Measurements from ENCODE around the gene CDC5L. TPM values are rescaled to one million over a fixed set of nuclear protein-coding genes. Genes with fewer than 3 reads are reported as not detected.

Gene CDC5L
- total RNA-seq, 2 donors from 2014 or later, result 17.8 to 19.1 TPM

- DNase-seq (no peak), ATAC-seq (no peak)
- intact Hi-C loops (cut with DNase I), result no loop called here
These were observed 79.4 kb downstream of the CDC5L start for GRCh38 chr6:44466955-44467354.

- no peak for ATAC-seq
- intact Hi-C loops (cut with DNase I), result no loop called here
- DNase-seq, result no peak
These were observed 81.3 kb downstream of the CDC5L start for GRCh38 chr6:44468835-44469234.

DNA sequence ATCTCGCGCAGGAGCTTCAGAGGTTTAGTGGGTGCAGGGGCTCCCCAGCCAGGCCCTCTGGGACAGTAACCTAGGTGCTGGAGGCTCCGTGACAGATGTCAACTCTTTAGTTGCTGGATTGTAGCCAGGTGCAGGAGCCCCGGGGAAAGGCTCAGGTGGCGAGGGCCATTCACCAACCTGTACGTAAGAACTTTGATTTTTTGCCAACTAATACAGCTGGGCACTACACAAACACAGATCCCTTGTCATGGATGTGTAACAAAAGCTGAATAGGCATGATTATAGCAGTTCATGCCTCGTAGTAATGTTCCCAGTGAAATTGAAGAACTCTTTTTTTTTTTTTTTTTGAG, 82.6 kb downstream of the CDC5L start:
- DNase-seq (no peak), ATAC-seq (no peak)
- intact Hi-C loops (cut with DNase I), result loop anchor here (10.0 kb wide), 2 partner anchors 1245 to 1455 kb away; no protein-coding TSS in a partner anchor

DNA sequence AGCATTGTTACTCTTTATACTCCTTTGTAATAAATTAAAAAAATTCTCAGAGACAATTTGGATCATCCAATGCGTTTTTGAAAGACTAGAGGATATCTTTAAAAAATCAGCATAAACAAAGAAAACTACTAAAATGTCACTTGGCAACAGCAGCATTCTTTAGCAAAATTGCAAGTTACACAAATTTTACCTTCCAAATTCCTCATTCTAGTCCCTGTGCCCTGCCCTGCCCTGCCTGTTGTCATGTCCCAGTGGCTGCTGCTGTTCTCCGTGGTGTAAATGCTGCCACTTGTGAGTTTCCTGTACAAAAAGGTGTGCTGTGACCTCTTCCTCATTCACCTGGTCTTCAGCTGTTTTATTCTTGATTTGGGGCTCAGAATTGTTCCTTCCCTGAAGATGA, 83.2 kb downstream of the CDC5L start:
- no peak for ATAC-seq
- intact Hi-C loops (cut with DNase I), result loop anchor here (10.0 kb wide), 2 partner anchors 1244 to 1454 kb away; no protein-coding TSS in a partner anchor
- DNase-seq, result no peak

DNA sequence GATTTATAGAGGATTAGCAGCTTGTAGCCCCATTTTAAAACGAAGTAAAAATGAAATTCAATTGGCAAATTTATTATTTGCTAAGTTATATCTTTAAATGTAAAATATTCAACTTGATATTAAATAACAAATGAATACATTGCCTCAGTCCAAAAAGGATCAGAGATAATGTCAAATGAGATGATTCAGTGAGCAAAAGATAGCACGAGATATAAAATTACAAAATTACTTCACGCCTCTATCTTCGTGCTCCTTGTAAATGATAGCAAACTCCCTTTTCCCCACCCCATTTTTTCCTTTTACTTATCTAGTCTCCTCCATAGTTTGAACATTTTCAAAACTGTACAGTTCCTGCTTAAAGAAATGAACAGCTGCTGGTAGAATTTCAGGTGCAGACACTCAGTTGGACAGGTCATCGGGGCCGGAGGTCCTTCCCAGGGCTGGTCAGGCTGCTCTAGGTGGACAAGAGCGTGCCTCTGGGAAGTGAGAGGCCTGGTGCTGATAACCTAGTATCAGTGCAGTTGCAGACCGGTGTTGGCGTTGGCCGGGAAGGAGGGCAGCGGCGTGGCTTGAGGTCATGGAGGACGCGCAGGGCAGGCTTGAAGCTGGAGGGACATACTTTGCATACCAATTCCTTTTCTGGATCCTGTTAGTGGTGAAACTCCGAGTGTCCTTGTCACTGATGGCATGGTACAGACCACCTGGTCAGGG, 83.9 kb downstream of the CDC5L start:
- ATAC-seq (peak; percentile 56 to 73), DNase-seq (no peak)
- intact Hi-C loops (cut with DNase I), result loop anchor here (10.0 kb wide), 2 partner anchors 1243 to 1453 kb away; no protein-coding TSS in a partner anchor

GRCh38 chr6:44472250-44472945, 84.9 kb downstream of the CDC5L start:
- intact Hi-C loops (cut with DNase I), result loop anchor here (10.0 kb wide), 2 partner anchors 1242 to 1452 kb away; no protein-coding TSS in a partner anchor
- DNase-seq (no peak), ATAC-seq (no peak)

GRCh38 chr6:44473393-44474189, 86.1 kb downstream of the CDC5L start:
- DNase-seq (no peak), ATAC-seq (no peak)
- intact Hi-C loops (cut with DNase I), result loop anchor here (10.0 kb wide), 2 partner anchors 1241 to 1451 kb away; no protein-coding TSS in a partner anchor

GRCh38 chr6:44474190-44474631, 86.7 kb downstream of the CDC5L start:
- intact Hi-C loops (cut with DNase I), result loop anchor here (10.0 kb wide), 2 partner anchors 1241 to 1451 kb away; no protein-coding TSS in a partner anchor
- no peak for ATAC-seq
- DNase-seq, result no peak

GRCh38 chr6:44474643-44475042, 87.1 kb downstream of the CDC5L start:
- no peak for DNase-seq
- ATAC-seq, result no peak
- intact Hi-C loops (cut with DNase I), result loop anchor here (5.0 to 10.0 kb wide), 3 partner anchors 173 to 1450 kb away; no protein-coding TSS in a partner anchor

- intact Hi-C loops (cut with DNase I), result loop anchor here (5.0 to 10.0 kb wide), 3 partner anchors 172 to 1449 kb away; no protein-coding TSS in a partner anchor
- DNase-seq, result no peak
- ATAC-seq, result no peak
These were observed 87.9 kb downstream of the CDC5L start for GRCh38 chr6:44475417-44475778.

DNA sequence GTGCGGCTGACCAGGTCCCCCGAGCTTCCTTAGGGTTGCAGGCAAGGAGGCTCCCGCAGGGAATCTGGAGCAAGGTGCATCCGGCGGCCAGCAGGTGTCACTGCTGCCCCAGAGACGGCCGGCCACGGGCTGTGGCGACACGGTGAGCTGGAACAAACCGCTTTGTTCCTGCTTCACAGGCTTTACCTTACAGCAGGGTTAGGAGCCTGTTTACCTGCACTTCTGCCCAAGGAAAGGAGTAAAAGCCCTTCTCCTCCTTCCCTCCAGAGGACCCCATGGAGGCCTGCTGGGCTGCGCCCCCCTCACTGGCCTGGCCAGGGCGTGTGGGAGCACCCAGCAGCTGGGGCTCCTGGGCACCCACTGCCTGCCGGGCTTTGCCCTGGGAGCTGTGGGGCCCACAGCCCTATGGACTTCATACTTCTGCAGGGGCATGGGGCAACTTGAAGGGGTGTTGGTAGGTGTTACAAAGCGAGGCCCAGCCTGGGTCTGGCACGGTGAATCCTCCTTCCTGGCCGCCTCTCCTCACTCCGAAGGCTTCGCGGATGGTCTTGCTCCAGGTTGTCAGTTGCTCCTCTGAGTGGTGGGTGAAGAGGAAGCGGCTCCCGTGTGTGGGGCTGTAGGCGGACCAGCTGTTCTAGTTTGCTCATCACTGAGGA, 88.4 kb downstream of the CDC5L start:
- ATAC-seq, result peak; percentile 83 to 88
- DNase-seq, result peak; percentile 79
- intact Hi-C loops (cut with DNase I), result loop anchor here (5.0 to 10.0 kb wide), 3 partner anchors 171 to 1449 kb away; no protein-coding TSS in a partner anchor

DNA sequence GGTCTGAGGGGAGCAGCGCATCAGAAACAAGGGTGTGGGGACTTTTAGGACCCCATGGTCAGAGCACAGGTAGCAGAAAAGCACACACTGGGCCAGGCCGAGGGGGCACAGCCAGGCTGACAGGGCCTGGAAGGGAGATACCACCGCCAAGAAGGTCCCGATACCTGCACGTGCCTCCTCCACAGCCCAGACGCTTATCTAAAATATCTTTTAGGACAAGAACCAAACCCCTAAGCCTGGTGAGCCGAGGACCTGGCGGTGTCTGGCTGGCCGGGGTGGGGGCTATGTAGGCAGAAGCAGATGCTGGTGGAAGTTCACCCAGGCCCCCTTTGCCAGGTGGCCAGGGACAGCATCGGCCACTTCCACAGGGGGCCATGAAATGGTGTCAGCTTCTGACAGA, 89.3 kb downstream of the CDC5L start:
- no peak for DNase-seq
- intact Hi-C loops (cut with DNase I), result loop anchor here (5.0 to 10.0 kb wide), 3 partner anchors 170 to 1448 kb away; no protein-coding TSS in a partner anchor
- no peak for ATAC-seq

DNA sequence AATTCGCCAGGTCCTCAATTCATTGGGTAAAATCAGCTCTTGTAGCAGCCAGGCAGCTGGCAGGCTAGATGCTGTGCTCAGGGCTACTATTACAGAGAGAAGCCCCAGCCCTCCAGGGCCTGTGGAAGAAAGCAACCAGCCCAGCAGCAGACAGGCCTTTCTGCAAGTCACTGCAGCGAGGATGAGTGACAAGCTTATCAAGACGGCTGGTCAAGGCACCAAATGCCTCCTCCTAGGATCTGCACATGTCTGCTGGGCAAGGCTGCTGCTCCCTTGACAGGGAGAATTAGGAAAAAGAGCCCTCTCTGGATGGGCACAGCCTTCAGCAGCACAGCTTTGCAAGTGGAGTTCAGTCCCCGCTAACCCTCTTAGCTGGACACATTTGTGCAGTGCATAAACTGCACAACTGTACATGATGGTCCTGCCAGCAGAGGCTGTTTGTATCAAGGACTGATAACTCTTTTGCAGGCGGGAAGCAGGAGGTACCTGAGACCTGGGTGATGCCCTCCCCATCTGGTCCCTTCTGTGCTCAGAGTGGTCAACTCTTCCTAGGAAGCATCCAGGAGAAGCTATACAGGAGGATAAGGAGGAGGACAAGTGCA, 89.9 kb downstream of the CDC5L start:
- intact Hi-C loops (cut with DNase I), result loop anchor here (5.0 to 10.0 kb wide), 3 partner anchors 170 to 1447 kb away; no protein-coding TSS in a partner anchor
- DNase-seq (no peak), ATAC-seq (no peak)

GRCh38 chr6:44478158-44478557, 90.7 kb downstream of the CDC5L start:
- ATAC-seq (no peak), DNase-seq (no peak)
- intact Hi-C loops (cut with DNase I), result loop anchor here (5.0 to 10.0 kb wide), 3 partner anchors 169 to 1447 kb away; no protein-coding TSS in a partner anchor

- intact Hi-C loops (cut with DNase I), result loop anchor here (5.0 to 10.0 kb wide), 3 partner anchors 169 to 1446 kb away; no protein-coding TSS in a partner anchor
These were observed 91.2 kb downstream of the CDC5L start for GRCh38 chr6:44478591-44479254.

GRCh38 chr6:44480097-44480541, 92.6 kb downstream of the CDC5L start:
- no peak for DNase-seq
- intact Hi-C loops (cut with DNase I), result loop anchor here in 1 of 2 donors (10.0 kb wide), 1 partner anchor 165 kb away; no protein-coding TSS in a partner anchor

More at GRCh38 chr6:44478591-44479254, 91.2 kb downstream of the CDC5L start:
- DNase-seq, result no peak
- ATAC-seq, result no peak

DNA sequence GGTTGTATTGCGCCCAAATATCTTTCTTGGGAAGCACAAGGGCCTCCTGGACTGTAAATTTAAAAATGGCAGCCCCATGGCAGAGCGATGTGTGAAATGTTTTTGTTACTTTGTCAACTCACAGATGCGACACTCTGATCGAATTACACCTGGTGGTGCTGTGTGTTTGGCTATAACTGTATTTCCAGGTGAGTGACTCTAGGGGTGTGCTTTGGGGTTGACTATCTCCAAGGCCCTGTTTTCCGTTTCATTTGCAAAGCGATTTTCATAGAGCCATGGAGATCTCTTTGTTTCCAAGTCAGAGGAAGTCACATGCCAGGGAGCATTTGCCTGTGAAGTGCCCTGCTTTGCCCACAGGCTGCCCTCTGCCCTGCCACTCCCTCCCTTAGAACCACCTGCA, 93.5 kb downstream of the CDC5L start:
- no peak for ATAC-seq
- no peak for DNase-seq
- intact Hi-C loops (cut with DNase I), result loop anchor here in 1 of 2 donors (10.0 kb wide), 1 partner anchor 164 kb away; no protein-coding TSS in a partner anchor

More at GRCh38 chr6:44480097-44480541, 92.6 kb downstream of the CDC5L start:
- ATAC-seq, result no peak

Measured in left cardiac atrium (tissue), 4 donors.